Fibroblast of mammary gland (primary cell): ENCODE results near the gene PPP1R36.
"Not testable (repeated sequence)": the region's sequence is repeated elsewhere in the genome, so short reads cannot be mapped to it uniquely, and the experiment has no call there.

Experiments
- DNase-seq: peaks from one replicate; pipeline ENCODE4 v3.0.0-alpha.2; 2010; ENCODE audit warnings: low read depth
- H3K4me3 ChIP-seq: 2 replicates; pipeline ENCODE4 v1.5.1; 2011; ENCODE audit warnings: low read depth, mild to moderate bottlenecking, low read length, moderate library complexity; ENCODE audit not compliant: control insufficient read depth
- TF ChIP-seq, protein P1 (sequence below): conservative IDR thresholded peaks from 2 replicates; pipeline ENCODE4 v1.5.1; 2011; ENCODE audit warnings: low read depth, low read length, inconsistent platforms; ENCODE audit not compliant: control insufficient read depth, insufficient read depth

The PPP1R36 gene

DNA sequence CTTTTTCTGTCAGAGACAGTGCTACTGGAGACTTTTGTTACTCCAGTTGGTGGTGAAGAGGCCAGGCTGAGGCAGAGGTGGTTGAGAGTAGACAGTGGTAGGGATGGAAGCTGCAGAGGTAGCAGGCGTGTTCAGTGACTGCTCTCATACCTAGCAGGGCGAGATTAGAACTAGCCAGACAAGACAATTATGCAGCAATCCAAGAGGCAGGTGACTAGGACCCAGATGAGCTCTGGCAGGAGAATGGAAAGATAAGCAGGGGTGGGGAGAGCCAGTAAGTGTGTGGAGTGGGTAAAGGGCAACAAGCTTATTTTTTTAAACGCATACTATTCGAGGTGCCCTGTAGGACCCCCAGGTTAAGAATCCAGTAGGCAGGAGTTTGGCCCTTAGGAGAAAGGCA is 4.8 kb downstream of the PPP1R36 start:
- no peak for DNase-seq
- TF ChIP-seq, protein P1, sequence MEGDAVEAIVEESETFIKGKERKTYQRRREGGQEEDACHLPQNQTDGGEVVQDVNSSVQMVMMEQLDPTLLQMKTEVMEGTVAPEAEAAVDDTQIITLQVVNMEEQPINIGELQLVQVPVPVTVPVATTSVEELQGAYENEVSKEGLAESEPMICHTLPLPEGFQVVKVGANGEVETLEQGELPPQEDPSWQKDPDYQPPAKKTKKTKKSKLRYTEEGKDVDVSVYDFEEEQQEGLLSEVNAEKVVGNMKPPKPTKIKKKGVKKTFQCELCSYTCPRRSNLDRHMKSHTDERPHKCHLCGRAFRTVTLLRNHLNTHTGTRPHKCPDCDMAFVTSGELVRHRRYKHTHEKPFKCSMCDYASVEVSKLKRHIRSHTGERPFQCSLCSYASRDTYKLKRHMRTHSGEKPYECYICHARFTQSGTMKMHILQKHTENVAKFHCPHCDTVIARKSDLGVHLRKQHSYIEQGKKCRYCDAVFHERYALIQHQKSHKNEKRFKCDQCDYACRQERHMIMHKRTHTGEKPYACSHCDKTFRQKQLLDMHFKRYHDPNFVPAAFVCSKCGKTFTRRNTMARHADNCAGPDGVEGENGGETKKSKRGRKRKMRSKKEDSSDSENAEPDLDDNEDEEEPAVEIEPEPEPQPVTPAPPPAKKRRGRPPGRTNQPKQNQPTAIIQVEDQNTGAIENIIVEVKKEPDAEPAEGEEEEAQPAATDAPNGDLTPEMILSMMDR = no peak
- no peak overlapping the region for H3K4me3 ChIP-seq

GRCh38 chr14:64556526-64556925 is 6.8 kb downstream of the PPP1R36 start:
- peak; percentile 92 for DNase-seq
- TF ChIP-seq, protein P1 = no peak

DNA sequence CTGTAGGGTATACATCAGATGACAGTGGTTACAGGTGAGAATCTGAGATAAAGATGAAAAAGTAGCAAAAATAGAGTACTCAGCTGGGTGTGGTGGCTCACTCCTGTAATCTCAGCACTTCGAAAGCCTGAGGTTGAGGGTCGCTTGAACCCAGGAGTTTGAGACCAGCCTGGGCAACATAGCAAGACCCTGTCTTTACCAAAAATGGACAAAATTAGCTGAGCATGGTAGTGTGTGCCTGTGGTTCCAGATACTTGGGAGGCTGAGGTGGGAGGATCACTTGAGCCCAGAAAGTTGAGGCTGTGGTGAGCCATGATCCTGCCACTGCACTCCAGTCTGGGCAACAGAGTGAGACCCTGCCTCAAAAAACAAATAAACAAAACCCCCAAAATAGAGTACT is 8.5 kb downstream of the PPP1R36 start:
- not testable (repeated sequence) for DNase-seq, H3K4me3 ChIP-seq

More at GRCh38 chr14:64556526-64556925, 6.8 kb downstream of the PPP1R36 start:
- no peak overlapping the region for H3K4me3 ChIP-seq

GRCh38 chr14:64561631-64562030 is 11.9 kb downstream of the PPP1R36 start:
- H3K4me3 ChIP-seq = no peak overlapping the region
- TF ChIP-seq, protein P1 = no peak
- DNase-seq = no peak

DNA sequence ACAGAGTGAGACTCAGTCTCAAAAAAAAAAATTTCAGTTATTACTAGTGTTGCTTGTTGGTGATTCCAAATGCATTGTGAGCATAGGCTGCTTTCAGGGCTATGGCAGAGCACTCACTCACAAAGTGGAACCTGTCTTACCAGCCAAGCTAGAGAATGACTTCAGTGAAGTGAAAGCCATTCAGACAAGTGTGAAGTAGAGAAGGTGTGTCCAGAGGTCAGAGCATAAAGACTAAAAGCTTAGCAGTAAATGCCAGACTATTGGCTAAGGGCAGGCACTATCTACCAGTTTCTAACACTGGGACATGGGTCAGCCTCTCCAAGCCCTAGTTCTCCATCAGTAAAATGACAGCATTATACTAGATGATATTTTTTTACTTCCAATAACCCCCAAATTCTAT is 12.7 kb downstream of the PPP1R36 start:
- TF ChIP-seq, protein P1 = no peak
- no peak overlapping the region for H3K4me3 ChIP-seq
- DNase-seq = no peak

GRCh38 chr14:64563696-64564095 is 13.9 kb downstream of the PPP1R36 start:
- no peak overlapping the region for H3K4me3 ChIP-seq
- DNase-seq = no peak
- TF ChIP-seq, protein P1 = no peak

GRCh38 chr14:64566651-64567122 is 16.9 kb downstream of the PPP1R36 start:
- DNase-seq = peak; percentile 13
- no peak overlapping the region for H3K4me3 ChIP-seq

More at GRCh38 chr14:64566651-64567122, 16.9 kb downstream of the PPP1R36 start:
- TF ChIP-seq, protein P1 = no peak
